NCI-H1930 (cell line): ENCODE results near the gene RPL29.
"Not testable (repeated sequence)": the region's sequence is repeated elsewhere in the genome, so short reads cannot be mapped to it uniquely, and the experiment has no call there.

Source experiments
- DNase-seq, 2 experiments: peaks; one replicate each; lab custom pipeline; 2025; lab: John Stamatoyannopoulos, UW

The RPL29 gene

GRCh38 chr3:51995346-51996163 lies at the start of gene RPL29:
RPL29 (minus strand) TSS chr3:51995895; CDS start chr3:51995461, 434 bp downstream.
- peak; percentile 76 to 83 for DNase-seq

- DNase-seq = no peak
Observed at GRCh38 chr3:52044869-52045619, 49.3 kb upstream of the RPL29 start.

DNA sequence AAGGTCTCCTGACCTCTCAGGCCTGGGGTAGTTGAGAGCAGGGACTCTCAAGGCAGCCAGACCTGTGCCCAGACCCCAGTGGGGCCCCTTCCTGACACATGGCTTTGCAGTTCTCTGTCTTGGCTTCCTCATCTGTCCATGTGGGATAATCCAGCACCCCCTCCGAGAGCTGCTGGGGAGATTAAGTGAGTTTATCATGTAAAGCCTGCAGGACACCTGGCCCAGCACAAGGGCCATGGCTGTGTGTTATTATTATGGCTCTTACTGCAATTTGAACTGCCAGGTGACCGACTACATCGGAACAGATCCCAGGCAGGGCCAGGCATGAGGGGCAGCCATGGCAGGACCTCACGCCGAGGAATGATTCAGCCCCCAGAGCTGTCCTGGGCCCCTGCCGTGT lies 48.1 kb upstream of the RPL29 start:
- DNase-seq = no peak

GRCh38 chr3:52043039-52043438 lies 47.3 kb upstream of the RPL29 start:
- DNase-seq = not testable (repeated sequence)

GRCh38 chr3:52041118-52041731 lies 45.5 kb upstream of the RPL29 start:
- no peak for DNase-seq

DNA sequence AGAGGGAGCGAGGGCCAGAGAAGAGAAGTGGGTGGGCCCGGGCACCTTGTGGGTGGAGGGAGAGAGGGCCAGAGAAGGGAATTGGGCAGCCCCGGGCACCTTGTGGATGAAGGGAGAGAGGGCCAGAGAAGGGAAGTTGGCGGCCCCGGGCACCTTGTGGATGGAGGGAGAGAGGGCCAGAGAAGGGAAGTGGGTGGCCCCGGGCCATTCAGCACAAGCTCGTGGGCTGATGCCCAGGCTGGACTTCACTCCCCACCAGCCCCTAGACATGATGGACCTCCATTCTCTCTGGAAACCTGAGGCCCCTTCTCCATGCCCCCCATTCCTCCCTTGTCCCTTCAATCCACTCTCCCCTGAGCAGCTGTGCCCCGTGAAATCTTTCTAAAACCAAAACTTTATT lies 44.9 kb upstream of the RPL29 start:
- DNase-seq = no peak

DNA sequence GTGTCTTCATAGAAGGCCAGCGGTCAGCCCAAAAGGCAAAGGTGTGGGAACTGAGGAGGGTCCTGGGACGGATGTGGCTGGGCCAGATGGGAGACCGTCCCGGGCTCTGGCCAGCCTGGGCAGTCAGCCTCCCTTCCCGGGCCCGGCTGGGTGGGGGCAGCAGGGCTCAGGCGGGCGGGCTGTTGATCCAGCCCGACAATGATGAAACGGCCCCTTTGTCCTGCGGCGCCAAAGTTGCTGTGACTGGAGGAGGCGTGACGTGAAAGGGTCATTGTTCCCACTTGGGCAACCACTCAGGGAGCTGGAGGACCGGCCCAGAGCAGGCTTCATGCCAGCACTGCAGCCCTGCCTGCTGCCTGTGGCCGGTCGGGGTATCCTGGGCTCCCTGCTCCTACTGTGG lies 44.2 kb upstream of the RPL29 start:
- no peak for DNase-seq

GRCh38 chr3:52039426-52039825 lies 43.7 kb upstream of the RPL29 start:
- no peak for DNase-seq

DNA sequence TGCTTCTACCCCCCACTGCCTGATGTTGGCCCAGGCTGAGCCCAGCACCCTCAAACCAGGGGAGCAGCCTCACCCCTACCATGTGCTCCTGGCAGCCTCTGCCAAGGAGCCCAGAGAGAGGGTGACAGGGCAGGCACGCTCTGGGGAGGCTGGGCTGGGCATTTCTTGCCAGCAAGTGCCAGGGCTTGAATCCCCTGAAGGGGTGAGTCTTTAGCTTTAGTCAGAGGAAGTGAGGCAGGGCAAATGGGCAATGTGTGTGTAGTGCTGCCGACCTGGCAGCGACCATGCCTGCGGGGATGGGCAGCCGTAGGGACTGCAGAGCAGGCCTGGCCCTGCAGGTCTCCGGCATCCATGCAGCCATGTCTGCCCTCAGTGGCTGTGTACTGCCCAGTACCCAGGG lies 42.5 kb upstream of the RPL29 start:
- DNase-seq = no peak

- no peak for DNase-seq
Observed at GRCh38 chr3:52037291-52037690, 41.6 kb upstream of the RPL29 start.

DNA sequence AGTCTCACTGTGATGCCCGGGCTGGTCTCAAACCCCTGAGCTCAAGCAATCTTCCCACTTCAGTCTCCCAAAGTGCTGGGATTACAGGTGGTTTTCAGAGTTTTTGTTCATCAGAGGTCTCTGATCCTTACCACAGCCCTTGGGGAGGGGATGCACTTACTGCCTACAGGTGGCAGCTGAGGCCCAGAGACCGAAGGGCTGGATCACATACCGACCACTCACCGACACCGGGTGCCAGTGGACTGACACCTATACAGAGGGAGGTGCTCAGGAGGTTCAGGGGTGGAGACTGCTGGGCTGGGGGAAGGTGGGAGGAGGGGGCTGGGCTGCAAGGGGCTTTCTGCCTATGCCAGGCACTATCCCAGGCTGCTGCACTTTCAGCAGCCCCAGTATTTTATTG lies 41.1 kb upstream of the RPL29 start:
- DNase-seq = no peak

DNA sequence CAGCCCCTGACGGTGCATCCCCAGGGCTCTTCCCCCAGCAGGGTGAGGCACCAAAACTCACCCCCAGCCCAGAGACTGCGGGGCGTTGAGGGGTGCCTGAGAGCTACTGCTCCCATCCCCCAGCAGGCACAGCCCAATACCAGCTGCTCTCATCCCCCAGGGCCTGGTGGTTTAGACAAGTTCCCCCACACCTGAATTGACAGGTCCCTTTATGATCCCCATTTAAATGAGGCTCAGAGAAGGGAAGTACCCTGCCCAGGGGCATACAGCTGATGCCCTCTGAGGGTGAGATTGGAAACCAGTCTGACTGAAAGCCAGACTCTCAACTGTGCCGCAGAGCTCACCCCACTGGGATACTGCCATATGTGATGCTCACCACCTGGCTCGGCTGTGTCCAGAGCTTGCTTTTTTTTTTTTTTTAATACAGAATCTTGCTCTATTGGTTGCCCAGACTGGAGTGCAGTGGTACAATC lies 40.6 kb upstream of the RPL29 start:
- DNase-seq = no peak

GRCh38 chr3:52034651-52035050 lies 39.0 kb upstream of the RPL29 start:
- DNase-seq = no peak

DNA sequence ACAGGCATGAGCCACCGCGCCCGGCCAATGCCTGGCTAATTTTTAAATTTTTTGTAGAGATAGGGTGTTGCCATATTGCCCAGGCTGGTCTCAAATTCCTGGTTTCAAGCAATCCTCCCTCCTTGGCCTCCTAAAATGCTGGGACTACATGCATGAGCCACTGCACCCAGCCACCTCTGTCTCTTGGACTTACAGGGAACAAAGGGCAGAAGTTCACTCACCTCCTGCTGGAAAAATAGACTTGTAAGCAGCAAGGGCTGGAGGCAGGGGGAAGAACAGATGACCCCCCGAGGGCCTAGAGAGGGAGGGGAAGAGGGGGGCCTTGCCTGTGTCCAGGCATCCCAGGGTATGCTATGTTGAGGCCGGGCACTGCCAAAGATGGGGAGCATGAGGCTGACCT lies 38.5 kb upstream of the RPL29 start:
- no peak for DNase-seq

GRCh38 chr3:52033748-52034147 lies 38.1 kb upstream of the RPL29 start:
- DNase-seq = not testable (repeated sequence)

DNA sequence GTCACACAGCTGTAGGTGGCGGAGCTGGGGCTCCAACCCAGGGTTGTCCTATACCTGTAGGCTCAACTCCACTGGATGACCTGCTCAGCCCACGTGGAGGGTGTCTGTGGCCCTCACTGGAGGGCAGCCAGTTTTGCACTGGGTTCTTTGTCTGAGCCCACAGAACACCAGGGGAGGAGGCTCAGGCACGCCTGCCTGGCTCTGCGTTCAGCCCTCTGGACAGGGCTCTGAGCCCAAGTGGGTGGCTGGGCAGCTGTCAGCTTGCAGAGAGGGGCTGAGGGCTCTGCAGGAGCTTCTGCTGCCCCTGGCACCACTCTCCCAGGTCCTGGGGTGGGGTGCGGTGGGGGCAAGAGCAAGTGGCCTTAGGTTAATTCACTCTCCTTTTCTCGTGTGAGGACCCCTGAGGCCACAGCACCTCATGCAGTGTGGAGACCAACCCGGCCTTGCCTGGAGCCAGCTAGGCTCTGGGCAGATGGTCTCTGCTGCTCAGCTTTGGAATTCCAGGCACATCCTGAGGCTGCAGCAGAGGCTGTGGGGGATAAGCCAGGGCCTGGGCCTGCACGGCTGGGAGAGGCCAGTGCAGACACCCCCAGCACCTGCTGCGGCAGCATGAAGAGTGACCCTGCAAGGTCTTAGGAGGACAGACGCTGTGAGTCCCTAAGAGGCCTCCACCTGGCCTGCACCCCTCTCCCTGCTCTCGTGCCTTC lies 37.2 kb upstream of the RPL29 start:
- DNase-seq = no peak

DNA sequence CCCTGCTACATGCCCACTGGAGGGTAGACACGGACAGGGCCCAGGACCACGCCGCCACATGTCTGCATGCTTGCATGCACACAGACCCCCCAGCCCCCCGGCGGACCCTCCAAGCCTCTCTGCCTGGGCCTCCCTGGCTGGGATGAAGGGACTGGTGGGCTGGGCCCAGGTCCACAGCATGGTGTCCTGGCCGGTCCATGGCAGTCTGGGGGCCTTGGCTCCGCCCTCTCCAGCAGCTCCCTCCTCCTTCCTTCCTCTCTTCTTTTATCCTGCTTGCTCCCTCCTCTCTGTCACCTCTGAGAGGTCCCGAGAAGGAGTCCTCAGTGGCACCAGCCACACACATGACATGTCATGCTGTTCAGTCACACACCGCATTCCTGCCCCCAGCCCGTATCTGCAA lies 36.2 kb upstream of the RPL29 start:
- no peak for DNase-seq

DNA sequence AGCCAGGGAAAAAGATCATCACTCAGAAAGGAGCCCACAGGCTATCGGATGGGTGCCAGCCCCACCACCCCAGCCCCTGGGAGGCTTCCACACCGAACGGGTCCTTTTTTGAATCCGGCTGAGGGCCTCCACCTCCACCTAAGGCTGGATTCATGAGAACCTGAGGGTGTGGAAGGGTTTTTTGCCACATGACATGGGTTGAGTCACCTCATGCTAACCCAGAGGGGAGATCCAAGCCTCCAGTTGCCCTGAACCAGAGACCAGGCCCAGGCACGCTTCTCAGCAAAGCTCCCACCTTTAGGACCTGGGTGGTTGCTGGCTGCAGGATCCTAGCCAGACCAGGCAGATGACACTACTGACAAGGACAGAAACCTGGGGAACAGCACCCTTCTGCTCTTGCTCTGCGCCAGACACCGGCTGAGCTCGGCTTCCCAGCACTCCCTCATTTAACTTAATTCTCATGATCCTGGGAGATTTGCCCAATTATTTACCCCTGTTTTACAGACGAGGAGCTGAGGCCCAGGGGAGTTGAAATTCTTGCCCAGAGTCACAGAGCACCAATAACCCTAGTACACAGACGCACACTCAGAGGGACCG lies 35.1 kb upstream of the RPL29 start:
- DNase-seq = no peak

DNA sequence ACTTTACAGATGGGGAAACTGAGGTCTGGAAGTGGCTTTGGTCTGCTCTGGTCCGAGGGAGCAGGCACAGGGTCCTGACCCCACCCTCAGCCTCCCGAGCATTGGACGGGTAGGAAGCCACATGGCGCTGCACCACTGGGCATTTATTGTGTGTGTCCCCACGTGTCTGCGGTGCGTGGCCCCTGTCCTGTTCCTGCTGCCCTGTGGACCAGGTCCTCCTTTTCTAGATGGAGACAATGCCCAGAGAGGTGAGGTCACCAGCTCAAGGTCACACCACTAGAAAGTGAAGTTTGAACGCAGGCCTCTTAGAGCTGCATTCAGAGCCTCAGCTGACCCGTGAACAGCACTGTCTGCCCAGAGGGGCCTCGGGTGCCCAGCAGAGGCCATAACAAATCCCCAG lies 33.8 kb upstream of the RPL29 start:
- no peak for DNase-seq

DNA sequence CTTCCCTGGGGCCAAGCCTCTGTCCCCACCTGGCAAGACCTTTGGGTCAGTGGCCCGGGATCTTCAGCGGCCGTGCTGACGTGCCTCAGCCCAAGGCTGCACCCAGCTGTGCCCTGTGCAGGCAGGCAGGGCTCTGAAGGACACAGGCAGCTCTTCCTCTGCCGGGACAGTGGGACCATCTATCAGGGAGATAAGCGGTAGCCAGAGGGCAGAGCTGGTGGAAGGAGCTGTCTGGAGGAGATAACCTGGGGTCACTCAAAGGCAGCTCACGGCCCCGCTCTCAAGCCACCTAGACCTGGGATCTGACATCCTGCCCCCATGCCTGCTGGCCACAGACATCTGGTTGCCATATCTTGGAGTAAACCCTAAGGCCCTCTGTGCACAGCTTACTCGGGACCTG lies 33.4 kb upstream of the RPL29 start:
- no peak for DNase-seq

DNA sequence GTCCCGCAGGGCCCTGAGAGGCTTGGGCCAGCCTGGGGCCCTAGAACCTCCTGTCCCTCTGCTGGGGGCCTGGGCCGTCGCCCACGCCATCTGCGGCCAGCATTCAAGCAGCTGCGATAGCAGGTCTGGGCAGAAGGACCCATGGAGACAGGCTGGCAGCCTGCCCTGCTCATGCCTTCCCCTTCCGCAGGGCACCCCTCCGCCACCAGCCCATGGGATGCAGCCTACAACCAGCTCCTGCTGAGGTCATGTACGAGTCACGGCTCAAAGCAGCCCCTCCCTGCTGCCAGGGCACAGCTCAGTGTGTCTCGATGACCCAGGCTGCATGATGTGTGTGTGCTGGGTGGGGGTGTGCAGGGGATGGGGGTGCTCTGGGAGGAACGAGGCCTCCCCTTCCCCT lies 32.9 kb upstream of the RPL29 start:
- no peak for DNase-seq

- DNase-seq = no peak
Observed at GRCh38 chr3:52026041-52026440, 30.3 kb upstream of the RPL29 start.
